Erythroblast (primary cell): Measurements from ENCODE around the gene THSD4.

Experiments used
- GATA1 ChIP-seq: IDR thresholded peaks from 2 replicates; pipeline ENCODE4 v1.6.1; 2011; ENCODE audit warnings: low read depth, mild to moderate bottlenecking, control low read depth, low read length, moderate library complexity
- POLR2A ChIP-seq: IDR thresholded peaks from 2 replicates; pipeline ENCODE4 v1.6.1; 2011; ENCODE audit warnings: mild to moderate bottlenecking, low read length

DNA sequence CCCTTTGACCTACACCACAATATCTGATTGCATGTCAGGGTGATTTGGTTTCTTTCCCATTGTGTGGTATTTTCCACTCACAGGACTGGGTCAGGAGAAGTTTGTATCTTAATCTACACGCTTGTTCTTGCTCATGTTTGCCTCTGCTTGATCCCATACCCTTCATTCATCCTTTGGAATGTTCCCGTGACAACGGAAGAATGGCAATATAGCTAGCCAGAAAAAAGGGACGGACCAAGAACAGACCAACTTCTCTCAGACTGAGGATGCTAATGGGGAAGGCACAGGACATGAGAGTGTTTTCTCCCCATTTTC, 7.8 kb upstream of the THSD4 start:
- TF ChIP-seq POLR2A: no peak
- TF ChIP-seq GATA1: no peak
